GM10847 (cell line): Measurements from ENCODE around the gene CNTN3.

Experiments used
- POLR2A ChIP-seq: IDR thresholded peaks from 2 replicates; pipeline ENCODE4 v1.6.1; 2011; ENCODE audit not compliant: insufficient read length; ENCODE audit errors: extremely low read depth

CNTN3 gene

DNA sequence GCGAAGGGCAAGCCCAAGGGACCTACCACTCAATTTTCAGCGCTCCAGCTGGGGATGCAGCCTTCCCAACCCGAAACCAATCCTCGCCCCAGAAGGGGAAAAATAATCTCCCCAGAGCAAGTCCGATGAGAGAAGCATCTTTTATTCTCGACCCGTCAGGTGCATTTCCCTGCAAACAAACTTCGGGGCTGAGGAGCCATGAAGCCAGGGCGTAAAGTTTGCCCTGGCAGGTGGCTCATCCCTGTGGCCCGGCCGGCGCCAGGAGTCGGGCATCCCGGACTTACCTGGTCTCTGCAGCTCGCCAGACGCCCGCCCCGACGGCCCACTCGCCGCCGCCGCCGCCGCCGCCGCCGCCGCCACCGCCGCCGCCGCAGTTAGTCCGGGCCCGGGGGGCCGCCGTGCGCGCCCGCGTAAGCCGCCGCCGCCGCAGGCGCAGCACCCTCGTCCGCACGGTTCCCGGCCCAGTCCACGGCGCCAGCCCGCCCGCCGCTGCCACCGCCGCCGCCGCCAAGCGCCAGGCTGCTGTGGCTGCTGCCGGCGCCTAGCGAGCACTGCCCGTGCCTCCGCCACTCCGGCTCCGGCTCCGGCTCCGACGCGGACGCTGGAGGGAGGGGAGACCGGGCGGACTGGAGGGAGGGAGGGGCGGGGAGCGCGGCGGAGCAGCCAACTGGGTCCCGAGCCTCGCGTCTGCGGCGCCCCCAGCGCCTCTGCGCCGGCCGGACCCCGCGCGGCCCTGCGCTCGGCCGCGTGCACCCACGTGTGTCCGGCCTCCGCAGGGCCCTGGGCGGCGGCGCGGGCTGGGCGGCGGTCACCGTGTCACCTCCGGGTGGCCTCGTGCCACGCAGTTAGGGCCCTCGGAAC is at the start of gene CNTN3:
Gene CNTN3 (minus strand): TSS at position 553 of the 861 bp plus-strand sequence. CDS start 93,547 bp downstream, outside the sequence.
- no peak for TF ChIP-seq POLR2A

- no peak for TF ChIP-seq POLR2A
Observed at GRCh38 chr3:74663178-74663577, 48.7 kb upstream of the CNTN3 start.

- no peak for TF ChIP-seq POLR2A
Observed at GRCh38 chr3:74661672-74662071, 47.2 kb upstream of the CNTN3 start.

DNA sequence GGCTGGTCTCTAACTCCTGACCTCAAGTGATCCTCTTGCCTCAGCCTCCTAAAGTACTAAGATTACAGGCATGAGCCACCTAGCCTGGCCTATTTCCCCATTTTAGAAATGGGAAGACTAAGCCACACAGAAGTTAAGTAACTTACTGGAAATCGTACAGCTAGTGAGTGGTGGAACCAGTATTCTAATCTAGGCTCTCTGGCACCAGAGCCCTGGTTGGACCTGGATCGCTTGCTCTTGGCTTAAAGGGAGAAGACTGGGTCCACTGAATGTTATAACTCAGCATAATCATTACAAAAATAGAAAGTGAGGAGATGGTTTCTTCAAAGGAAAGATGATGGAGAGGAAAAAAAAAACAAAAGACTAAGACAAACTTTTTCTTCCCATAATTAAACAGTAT is 37.4 kb upstream of the CNTN3 start:
- TF ChIP-seq POLR2A, result no peak

- no peak for TF ChIP-seq POLR2A
Observed at GRCh38 chr3:74651292-74651691, 36.8 kb upstream of the CNTN3 start.

DNA sequence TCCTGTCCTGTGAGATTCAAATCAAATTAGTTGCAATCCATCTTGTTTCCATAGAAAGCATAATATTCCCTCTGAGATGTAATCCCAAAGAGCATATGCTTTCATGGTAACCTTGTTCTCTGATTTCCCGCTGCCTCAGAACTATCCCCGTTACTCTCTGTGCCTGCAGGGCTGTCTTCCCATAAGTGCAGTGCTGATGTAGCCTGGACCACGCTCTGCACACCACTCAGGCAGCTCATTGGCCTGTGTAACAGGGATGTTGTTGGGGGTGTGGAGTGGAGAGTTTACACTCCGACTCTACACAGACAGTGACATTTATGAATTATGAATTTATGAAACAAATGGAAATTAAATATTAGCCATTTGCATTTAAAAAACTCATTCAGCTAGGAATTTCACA is 33.6 kb upstream of the CNTN3 start:
- no peak for TF ChIP-seq POLR2A

DNA sequence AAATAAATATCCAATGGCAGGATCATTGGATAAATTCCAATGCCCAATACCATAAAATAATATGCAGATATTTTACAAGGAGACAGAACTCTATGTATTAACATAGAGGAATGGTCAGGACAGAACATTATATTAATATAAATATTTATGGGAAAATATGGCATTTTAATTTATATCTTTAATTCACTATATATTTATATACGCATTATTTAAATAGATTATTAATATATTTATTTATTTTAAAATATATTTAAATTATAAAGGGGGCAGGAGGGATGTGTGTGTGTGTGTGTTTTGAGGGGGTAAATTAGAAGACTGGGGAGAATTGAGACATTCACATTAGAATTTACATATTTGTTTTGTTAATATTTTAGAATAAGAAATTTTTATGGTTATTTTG is 31.6 kb upstream of the CNTN3 start:
- no peak for TF ChIP-seq POLR2A

GRCh38 chr3:74643636-74644035 is 29.2 kb upstream of the CNTN3 start:
- no peak for TF ChIP-seq POLR2A

DNA sequence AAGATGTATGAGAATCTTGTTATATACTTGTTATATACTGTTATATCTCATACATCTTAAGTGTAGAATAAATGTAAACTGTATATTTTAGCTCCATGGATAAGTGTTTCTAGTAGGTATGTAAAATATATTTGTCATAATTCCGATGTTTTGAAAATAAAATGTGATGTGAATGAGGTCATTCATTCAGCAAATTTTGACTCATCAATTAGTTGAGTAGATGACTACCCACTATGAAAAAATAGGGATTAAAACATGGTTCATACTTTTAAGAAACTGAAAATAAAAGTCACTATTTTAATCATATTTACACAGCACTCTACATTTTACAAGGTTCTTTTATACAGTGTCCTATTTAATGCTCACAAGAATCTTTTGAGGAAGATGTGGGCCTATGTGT is 28.4 kb upstream of the CNTN3 start:
- TF ChIP-seq POLR2A, result no peak

DNA sequence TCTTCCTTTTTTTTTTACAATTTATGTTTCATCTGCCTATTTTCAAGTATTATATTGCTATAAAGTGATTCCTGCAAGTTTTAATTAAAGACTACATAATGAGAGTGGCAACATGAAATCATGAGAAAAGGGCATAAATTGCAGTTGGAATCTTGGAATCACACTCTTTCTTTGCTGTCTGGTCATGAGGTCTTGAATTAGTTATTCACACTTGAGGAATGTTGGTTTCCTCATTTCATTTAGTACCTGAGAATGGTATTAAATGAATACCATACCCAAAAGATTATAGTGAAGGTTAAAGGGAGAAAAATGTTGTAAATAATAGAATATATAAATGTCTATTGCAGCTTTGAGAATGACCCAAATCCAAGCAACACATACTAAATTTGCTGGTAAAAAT is 25.8 kb upstream of the CNTN3 start:
- no peak for TF ChIP-seq POLR2A

- TF ChIP-seq POLR2A, result no peak
Observed at GRCh38 chr3:74639681-74640080, 25.2 kb upstream of the CNTN3 start.

GRCh38 chr3:74636981-74637380 is 22.5 kb upstream of the CNTN3 start:
- TF ChIP-seq POLR2A, result no peak

DNA sequence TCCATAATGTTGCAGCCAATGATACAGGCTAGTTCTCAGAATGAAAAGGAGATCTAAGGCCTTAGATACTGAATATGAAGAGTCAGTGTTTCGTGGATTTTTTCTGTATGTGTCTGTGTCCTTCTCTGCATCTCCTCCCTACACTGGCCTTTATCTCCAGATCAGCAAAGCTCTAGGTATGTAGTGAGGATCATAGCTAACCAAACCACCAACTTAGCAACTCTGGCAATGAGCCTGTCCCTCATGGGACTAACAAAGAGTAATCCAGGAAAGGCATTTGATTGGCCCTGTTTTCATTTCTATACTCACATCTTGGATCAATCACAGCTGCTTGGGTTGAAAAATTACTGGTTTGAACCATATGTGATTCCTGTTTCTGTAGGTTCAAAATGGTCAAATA is 18.6 kb upstream of the CNTN3 start:
- no peak for TF ChIP-seq POLR2A

- TF ChIP-seq POLR2A, result no peak
Observed at GRCh38 chr3:74631351-74632140, 17.1 kb upstream of the CNTN3 start.

GRCh38 chr3:74630602-74631001 is 16.1 kb upstream of the CNTN3 start:
- TF ChIP-seq POLR2A, result no peak

- no peak for TF ChIP-seq POLR2A
Observed at GRCh38 chr3:74626011-74626410, 11.6 kb upstream of the CNTN3 start.
